HG03039 (cell line): Measurements from ENCODE around the gene BEGAIN.

Experiments used
- ATAC-seq: cut with Tn5 transposase; IDR thresholded peaks from one replicate; pipeline ENCODE4 v1.9.1; 2021; ENCODE audit warnings: mild to moderate bottlenecking, moderate library complexity; ENCODE audit not compliant: unreplicated experiment

The BEGAIN gene

GRCh38 chr14:100539766-100540140, 47.5 kb downstream of the BEGAIN start:
- ATAC-seq: no peak

- no peak for ATAC-seq
Observed at GRCh38 chr14:100539003-100539660, 48.1 kb downstream of the BEGAIN start.

- ATAC-seq: no peak
Observed at GRCh38 chr14:100538351-100539002, 48.7 kb downstream of the BEGAIN start.

- no peak for ATAC-seq
Observed at GRCh38 chr14:100537446-100538350, 49.5 kb downstream of the BEGAIN start.

GRCh38 chr14:100536721-100537445, 50.3 kb downstream of the BEGAIN start:
- no peak for ATAC-seq

- ATAC-seq: no peak
Observed at GRCh38 chr14:100536121-100536510, 51.1 kb downstream of the BEGAIN start.

- ATAC-seq: no peak
Observed at GRCh38 chr14:100535287-100536120, 51.7 kb downstream of the BEGAIN start.

GRCh38 chr14:100534528-100535286, 52.5 kb downstream of the BEGAIN start:
- no peak for ATAC-seq

GRCh38 chr14:100533656-100534485, 53.3 kb downstream of the BEGAIN start:
- ATAC-seq: no peak

GRCh38 chr14:100532906-100533655, 54.1 kb downstream of the BEGAIN start:
- ATAC-seq: no peak

GRCh38 chr14:100532154-100532861, 54.9 kb downstream of the BEGAIN start:
- no peak for ATAC-seq

- no peak for ATAC-seq
Observed at GRCh38 chr14:100531152-100532121, 55.8 kb downstream of the BEGAIN start.

- no peak for ATAC-seq
Observed at GRCh38 chr14:100530270-100531072, 56.7 kb downstream of the BEGAIN start.

- no peak for ATAC-seq
Observed at GRCh38 chr14:100529561-100530031, 57.6 kb downstream of the BEGAIN start.

- ATAC-seq: no peak
Observed at GRCh38 chr14:100528962-100529560, 58.2 kb downstream of the BEGAIN start.
